ENCODE measurements around the gene DNAJC30.
"Not testable (repeated sequence)": the region's sequence is repeated elsewhere in the genome, so short reads cannot be mapped to it uniquely, and the experiment has no call there.

Gene DNAJC30

DNA sequence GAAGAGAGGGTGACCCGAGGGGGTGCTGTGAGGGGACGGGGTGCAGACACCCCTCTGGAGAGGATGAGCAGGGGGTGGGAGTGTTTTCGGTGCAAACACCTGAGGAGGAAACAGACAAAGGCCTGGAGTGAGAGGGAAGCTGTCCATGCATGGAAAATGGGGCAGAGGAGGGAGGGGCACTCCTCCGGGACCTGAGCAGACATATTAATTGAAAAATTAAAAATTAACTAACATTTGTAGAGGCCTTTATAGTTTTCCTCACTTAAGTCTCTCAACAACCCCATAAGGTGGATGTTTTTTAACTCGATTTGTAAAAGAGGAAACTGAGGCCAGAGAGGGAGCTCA lies 14.4 kb downstream of the DNAJC30 start:
- TF ChIP-seq CTCF (IDR thresholded peaks at IDR 0.05; ENCODE audit: extremely low read depth, missing control alignments): no peak
- peak; percentile 42 for DNase-seq (ENCODE audit: low spot score)

- TF ChIP-seq CTCF (IDR thresholded peaks at IDR 0.05; ENCODE audit: extremely low read depth, missing control alignments): no peak
- DNase-seq (ENCODE audit: low spot score): peak; percentile 60
Observed at GRCh38 chr7:73668103-73668885, 15.0 kb downstream of the DNAJC30 start.

DNA sequence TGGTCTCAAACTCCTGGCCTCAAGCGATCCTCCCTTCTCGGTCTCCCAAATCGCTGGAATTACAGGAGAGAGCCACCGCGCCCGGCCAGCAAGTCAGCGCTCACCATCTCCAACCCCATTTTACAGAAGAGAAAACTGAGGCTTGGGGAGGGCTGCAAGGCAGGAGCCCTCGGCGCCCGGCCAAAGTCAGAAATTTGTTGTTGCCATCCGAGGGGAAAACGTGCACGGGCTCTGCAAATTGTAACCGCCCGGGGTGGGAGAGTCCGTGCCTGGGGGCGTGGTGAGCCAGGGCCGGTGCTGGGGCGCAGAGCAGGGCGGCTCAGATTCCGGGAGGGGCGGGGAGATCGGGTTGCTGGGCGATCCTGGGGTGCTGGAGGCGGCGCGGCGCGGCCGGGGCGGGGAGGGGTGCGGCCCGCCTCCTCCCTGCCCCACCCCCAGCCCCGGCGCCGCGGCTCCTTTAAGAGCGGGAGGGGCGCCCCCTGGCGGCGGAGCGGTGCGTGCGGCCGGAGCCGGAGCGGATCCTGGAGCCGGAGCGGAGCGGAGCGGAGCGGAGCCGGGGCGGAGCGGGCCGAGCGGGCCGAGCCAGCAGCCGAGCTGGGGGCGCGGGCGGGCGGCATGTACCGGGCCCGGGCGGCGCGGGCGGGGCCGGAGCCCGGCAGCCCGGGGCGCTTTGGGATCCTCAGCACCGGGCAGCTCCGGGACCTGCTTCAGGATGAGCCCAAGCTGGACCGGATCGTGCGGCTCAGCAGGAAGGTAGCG lies 15.7 kb downstream of the DNAJC30 start, which contains the start of gene VPS37D:
Gene VPS37D (plus strand): TSS at position 488 of the 759 bp plus-strand sequence. CDS start 128 bp downstream, at position 616.
- TF ChIP-seq CTCF (IDR thresholded peaks at IDR 0.05; ENCODE audit: extremely low read depth, missing control alignments): peak; percentile 96
- peak; percentile 99 for DNase-seq (ENCODE audit: low spot score)

GRCh38 chr7:73663033-73663432 lies 20.2 kb downstream of the DNAJC30 start:
- no peak for DNase-seq (ENCODE audit: low spot score)
- no peak for TF ChIP-seq CTCF (IDR thresholded peaks at IDR 0.05; ENCODE audit: extremely low read depth, missing control alignments)

- not testable (repeated sequence) for DNase-seq (ENCODE audit: low spot score)
Observed at GRCh38 chr7:73660594-73660993, 22.7 kb downstream of the DNAJC30 start.

GRCh38 chr7:73659983-73660382 lies 23.3 kb downstream of the DNAJC30 start:
- DNase-seq (ENCODE audit: low spot score): no peak
- no peak for TF ChIP-seq CTCF (IDR thresholded peaks at IDR 0.05; ENCODE audit: extremely low read depth, missing control alignments)

DNA sequence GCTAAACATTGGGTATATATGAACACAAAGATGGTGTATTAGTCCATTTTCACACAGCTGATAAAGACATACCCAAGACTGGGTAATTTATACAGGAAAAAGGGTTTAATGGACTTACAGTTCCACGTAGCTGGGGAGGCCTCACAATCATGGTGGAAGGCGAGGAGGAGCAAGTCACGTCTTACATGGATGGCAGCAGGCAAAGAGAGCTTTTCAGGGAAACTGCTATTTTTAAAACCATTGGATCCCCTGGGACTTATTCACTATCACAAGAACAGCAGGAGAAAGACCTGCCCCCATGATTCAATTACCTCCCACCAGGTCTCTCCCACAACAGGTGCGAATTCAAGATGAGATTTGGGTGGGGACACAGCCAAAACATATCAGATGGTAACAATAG lies 27.9 kb downstream of the DNAJC30 start:
- not testable (repeated sequence) for DNase-seq (ENCODE audit: low spot score)

- TF ChIP-seq CTCF (IDR thresholded peaks at IDR 0.05; ENCODE audit: extremely low read depth, missing control alignments): no peak
- no peak for DNase-seq (ENCODE audit: low spot score)
Observed at GRCh38 chr7:73652541-73652949, 30.7 kb downstream of the DNAJC30 start.

All from GM20000 (cell line).